ENCODE results near the gene OR6X1. TPM values are rescaled to one million over a fixed set of nuclear protein-coding genes. Genes with fewer than 3 reads are reported as not detected.

OR6X1 gene
- total RNA-seq, 1 donor from 2014 or later = not detected

DNA sequence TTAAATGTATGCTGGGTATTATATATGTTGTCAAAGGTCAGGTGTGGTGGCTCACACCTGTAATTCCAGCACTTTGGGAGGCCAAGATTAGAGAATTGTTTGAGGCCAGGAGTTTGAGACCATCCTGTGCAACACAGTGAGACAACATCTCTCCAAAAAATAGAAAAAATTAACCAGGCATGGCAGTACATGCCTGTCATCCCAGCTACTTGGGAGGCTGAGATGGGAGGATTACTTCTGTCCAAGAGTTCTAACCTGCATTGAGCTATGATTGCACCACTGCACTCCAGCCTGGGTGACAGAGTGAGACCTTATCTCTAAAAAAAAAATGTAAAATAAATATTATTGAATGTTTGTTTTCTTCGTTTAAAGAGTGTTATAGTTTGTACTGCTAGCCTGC is 11.3 kb upstream of the OR6X1 start:
- H3K4me3 ChIP-seq (ENCODE audit: insufficient read depth, low read depth, low read length) = no peak overlapping the region
- no peaks in the 10 kb centered on the region for H3K36me3 ChIP-seq (ENCODE audit: insufficient read depth, low read length)
- H3K36me3 Mint-ChIP-seq (ENCODE audit: low read depth, unreplicated experiment) = no peaks in the 10 kb centered on the region
- peaks cover 8% of the 10 kb centered on the region for H3K9me3 Mint-ChIP-seq (ENCODE audit: unreplicated experiment)
- no peaks in the 10 kb centered on the region for H3K4me1 Mint-ChIP-seq (ENCODE audit: low read depth, unreplicated experiment)
- H3K79me2 ChIP-seq (ENCODE audit: insufficient read depth, low read length) = no peaks in the 10 kb centered on the region
- no peaks in the 10 kb centered on the region for H3K27me3 Mint-ChIP-seq (ENCODE audit: low read depth, unreplicated experiment)
- no peak overlapping the region for H3K4me2 ChIP-seq (ENCODE audit: low read length)
- H3K27ac Mint-ChIP-seq (ENCODE audit: unreplicated experiment) = no peak overlapping the region
- H3K4me1 ChIP-seq (ENCODE audit: insufficient read depth, low read length) = no peaks in the 10 kb centered on the region
- DNase-seq (ENCODE audit: low read depth) = no peak
- no peaks in the 10 kb centered on the region for H4K20me1 ChIP-seq (ENCODE audit: insufficient read depth, low read length)
- no peaks in the 10 kb centered on the region for H3K27me3 ChIP-seq (ENCODE audit: insufficient read depth, low read length)
- no peak overlapping the region for H3K9ac ChIP-seq (ENCODE audit: low read length)
- no peak for TF ChIP-seq EZH2 (IDR thresholded peaks at IDR 0.05; ENCODE audit: insufficient read depth, low read length)
- no peak for TF ChIP-seq CTCF (IDR thresholded peaks at IDR 0.05; ENCODE audit: insufficient read depth, low read depth, low read length)
- H3K9me3 ChIP-seq (ENCODE audit: insufficient read depth, low read depth, low read length) = no peaks in the 10 kb centered on the region
- H2AFZ ChIP-seq (ENCODE audit: low read depth, low read length) = no peak overlapping the region
- no peak for FAIRE-seq
- no peak overlapping the region for H3K27ac ChIP-seq (ENCODE audit: low read depth, low read length)
- no peak overlapping the region for H3K4me3 Mint-ChIP-seq (ENCODE audit: unreplicated experiment)

DNA sequence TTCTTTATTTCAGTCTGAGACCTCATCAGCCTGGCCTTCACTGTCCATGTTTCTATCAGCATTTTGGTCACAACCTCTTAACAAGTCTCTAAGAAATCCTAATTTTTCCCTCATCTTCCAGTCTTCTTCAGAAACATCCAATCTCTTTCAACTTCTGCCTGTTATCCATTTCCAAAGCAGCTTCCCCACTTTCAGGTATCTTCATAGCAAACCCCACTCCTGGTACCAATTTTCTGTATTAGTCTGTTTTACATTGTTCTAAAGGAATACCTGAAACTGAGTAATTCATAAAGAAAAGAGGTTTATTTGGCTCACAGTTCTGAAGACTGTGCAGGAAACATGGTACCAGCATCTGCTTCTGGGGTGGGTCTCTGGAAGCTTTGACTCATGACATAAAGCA is 8.1 kb upstream of the OR6X1 start:
- FAIRE-seq (no peak), DNase-seq (ENCODE audit: low read depth) (no peak)
- H2AFZ ChIP-seq (ENCODE audit: low read depth, low read length) = no peak overlapping the region
- H3K4me3 ChIP-seq (ENCODE audit: insufficient read depth, low read depth, low read length) = no peak overlapping the region
- no peak overlapping the region for H3K9ac ChIP-seq (ENCODE audit: low read length)
- Mint-ChIP-seq H3K27me3 (ENCODE audit: low read depth, unreplicated experiment) (no peaks in the 10 kb centered on the region), H3K27ac (ENCODE audit: unreplicated experiment) (no peak overlapping the region), H3K4me3 (ENCODE audit: unreplicated experiment) (no peak overlapping the region), H3K4me1 (ENCODE audit: low read depth, unreplicated experiment) (no peaks in the 10 kb centered on the region), H3K9me3 (ENCODE audit: unreplicated experiment) (peaks cover 8% of the 10 kb centered on the region), H3K36me3 (ENCODE audit: low read depth, unreplicated experiment) (no peaks in the 10 kb centered on the region)
- no peaks in the 10 kb centered on the region for H3K79me2 ChIP-seq (ENCODE audit: insufficient read depth, low read length)
- H4K20me1 ChIP-seq (ENCODE audit: insufficient read depth, low read length) = no peaks in the 10 kb centered on the region
- no peaks in the 10 kb centered on the region for H3K36me3 ChIP-seq (ENCODE audit: insufficient read depth, low read length)
- TF ChIP-seq EZH2 (IDR thresholded peaks at IDR 0.05; ENCODE audit: insufficient read depth, low read length) (no peak), CTCF (IDR thresholded peaks at IDR 0.05; ENCODE audit: insufficient read depth, low read depth, low read length) (no peak)
- H3K9me3 ChIP-seq (ENCODE audit: insufficient read depth, low read depth, low read length) = no peaks in the 10 kb centered on the region
- H3K4me2 ChIP-seq (ENCODE audit: low read length) = no peak overlapping the region
- no peak overlapping the region for H3K27ac ChIP-seq (ENCODE audit: low read depth, low read length)
- H3K27me3 ChIP-seq (ENCODE audit: insufficient read depth, low read length) = no peaks in the 10 kb centered on the region
- H3K4me1 ChIP-seq (ENCODE audit: insufficient read depth, low read length) = no peaks in the 10 kb centered on the region

- DNase-seq (ENCODE audit: low read depth) (no peak), FAIRE-seq (no peak)
- no peaks in the 10 kb centered on the region for H3K4me1 ChIP-seq (ENCODE audit: insufficient read depth, low read length)
- H3K4me2 ChIP-seq (ENCODE audit: low read length) = no peak overlapping the region
- no peaks in the 10 kb centered on the region for H3K79me2 ChIP-seq (ENCODE audit: insufficient read depth, low read length)
- Mint-ChIP-seq H3K27ac (ENCODE audit: unreplicated experiment) (no peak overlapping the region), H3K4me3 (ENCODE audit: unreplicated experiment) (no peak overlapping the region), H3K36me3 (ENCODE audit: low read depth, unreplicated experiment) (no peaks in the 10 kb centered on the region), H3K4me1 (ENCODE audit: low read depth, unreplicated experiment) (no peaks in the 10 kb centered on the region), H3K9me3 (ENCODE audit: unreplicated experiment) (peaks cover 8% of the 10 kb centered on the region), H3K27me3 (ENCODE audit: low read depth, unreplicated experiment) (no peaks in the 10 kb centered on the region)
- no peak overlapping the region for H2AFZ ChIP-seq (ENCODE audit: low read depth, low read length)
- TF ChIP-seq EZH2 (IDR thresholded peaks at IDR 0.05; ENCODE audit: insufficient read depth, low read length) (no peak), CTCF (IDR thresholded peaks at IDR 0.05; ENCODE audit: insufficient read depth, low read depth, low read length) (no peak)
- no peaks in the 10 kb centered on the region for H4K20me1 ChIP-seq (ENCODE audit: insufficient read depth, low read length)
- no peaks in the 10 kb centered on the region for H3K36me3 ChIP-seq (ENCODE audit: insufficient read depth, low read length)
- H3K9ac ChIP-seq (ENCODE audit: low read length) = no peak overlapping the region
- H3K27me3 ChIP-seq (ENCODE audit: insufficient read depth, low read length) = no peaks in the 10 kb centered on the region
- no peak overlapping the region for H3K27ac ChIP-seq (ENCODE audit: low read depth, low read length)
- no peak overlapping the region for H3K4me3 ChIP-seq (ENCODE audit: insufficient read depth, low read depth, low read length)
- H3K9me3 ChIP-seq (ENCODE audit: insufficient read depth, low read depth, low read length) = no peaks in the 10 kb centered on the region
Measured at GRCh38 chr11:123760894-123761293, 6.6 kb upstream of the OR6X1 start.
